SH-SY5Y (cell line): ENCODE results near the gene DAB1.

Experiments used
- GATA2 ChIP-seq: IDR thresholded peaks from 2 replicates; pipeline ENCODE4 v1.6.1; 2011; ENCODE audit warnings: mild to moderate bottlenecking, low read depth, low read length
- GATA3 ChIP-seq: IDR thresholded peaks from 2 replicates; pipeline ENCODE4 v1.6.1; 2011; ENCODE audit warnings: low read depth, mild to moderate bottlenecking, low read length, moderate library complexity

The DAB1 gene

GRCh38 chr1:57422271-57423134 is 1.4 kb downstream of the DAB1 start:
- TF ChIP-seq GATA2 (no peak), GATA3 (no peak)

GRCh38 chr1:57421806-57422205 is 2.1 kb downstream of the DAB1 start:
- TF ChIP-seq GATA2 (no peak), GATA3 (no peak)

- no peak for TF ChIP-seq GATA3
- TF ChIP-seq GATA2 = no peak
These were observed 2.7 kb downstream of the DAB1 start for GRCh38 chr1:57420981-57421785.

- TF ChIP-seq GATA3 = no peak
- no peak for TF ChIP-seq GATA2
These were observed 4.9 kb downstream of the DAB1 start for GRCh38 chr1:57418971-57419370.

GRCh38 chr1:57411262-57411661 is 12.6 kb downstream of the DAB1 start:
- TF ChIP-seq GATA2 (no peak), GATA3 (no peak)

GRCh38 chr1:57410508-57410907 is 13.4 kb downstream of the DAB1 start:
- no peak for TF ChIP-seq GATA2
- no peak for TF ChIP-seq GATA3

- TF ChIP-seq GATA2 = no peak
- no peak for TF ChIP-seq GATA3
These were observed 15.9 kb downstream of the DAB1 start for GRCh38 chr1:57407928-57408327.

GRCh38 chr1:57406428-57406970 is 17.4 kb downstream of the DAB1 start:
- TF ChIP-seq GATA2 (no peak), GATA3 (no peak)

- no peak for TF ChIP-seq GATA3
- TF ChIP-seq GATA2 = no peak
These were observed 19.0 kb downstream of the DAB1 start for GRCh38 chr1:57404884-57405283.

GRCh38 chr1:57403201-57403600 is 20.7 kb downstream of the DAB1 start:
- TF ChIP-seq GATA2 (no peak), GATA3 (no peak)

GRCh38 chr1:57401671-57402070 is 22.2 kb downstream of the DAB1 start:
- TF ChIP-seq GATA2 (no peak), GATA3 (no peak)

GRCh38 chr1:57400048-57400447 is 23.8 kb downstream of the DAB1 start:
- TF ChIP-seq GATA3 = no peak
- no peak for TF ChIP-seq GATA2

GRCh38 chr1:57393058-57393584 is 30.7 kb downstream of the DAB1 start:
- TF ChIP-seq GATA2 = no peak
- TF ChIP-seq GATA3 = no peak

GRCh38 chr1:57385336-57385735 is 38.5 kb downstream of the DAB1 start:
- TF ChIP-seq GATA2 (no peak), GATA3 (no peak)

- no peak for TF ChIP-seq GATA2
- no peak for TF ChIP-seq GATA3
These were observed 39.0 kb downstream of the DAB1 start for GRCh38 chr1:57384901-57385300.
